GM19395 (cell line): ENCODE data around the gene SOCS7.

ENCODE experiments used
- ATAC-seq: cut with Tn5 transposase; IDR thresholded peaks from one replicate; pipeline ENCODE4 v1.9.1; 2021; ENCODE audit warnings: mild to moderate bottlenecking, moderate library complexity; ENCODE audit not compliant: unreplicated experiment

The SOCS7 gene

GRCh38 chr17:38418693-38419507, 67.3 kb downstream of the SOCS7 start:
- ATAC-seq, result no peak

- ATAC-seq, result no peak
Observed at GRCh38 chr17:38419508-38419981, 67.9 kb downstream of the SOCS7 start.

- no peak for ATAC-seq
Observed at GRCh38 chr17:38420518-38420917, 68.9 kb downstream of the SOCS7 start.

- ATAC-seq, result no peak
Observed at GRCh38 chr17:38421171-38421841, 69.7 kb downstream of the SOCS7 start.

- no peak for ATAC-seq
Observed at GRCh38 chr17:38421871-38422827, 70.5 kb downstream of the SOCS7 start.

- ATAC-seq, result no peak
Observed at GRCh38 chr17:38424297-38424972, 72.8 kb downstream of the SOCS7 start.

GRCh38 chr17:38425031-38425430, 73.4 kb downstream of the SOCS7 start:
- ATAC-seq, result no peak

GRCh38 chr17:38425744-38426143, 74.1 kb downstream of the SOCS7 start:
- no peak for ATAC-seq

GRCh38 chr17:38426441-38426840, 74.8 kb downstream of the SOCS7 start:
- no peak for ATAC-seq

GRCh38 chr17:38427160-38427949, 75.7 kb downstream of the SOCS7 start:
- ATAC-seq, result no peak

GRCh38 chr17:38428112-38428642, 76.5 kb downstream of the SOCS7 start, which contains the start of gene ARHGAP23:
Gene ARHGAP23 (plus strand): TSS chr17:38428464. CDS start chr17:38428486, 22 bp downstream.
- ATAC-seq, result no peak

GRCh38 chr17:38428643-38429371, 77.2 kb downstream of the SOCS7 start:
- no peak for ATAC-seq

- ATAC-seq, result no peak
Observed at GRCh38 chr17:38429476-38430100, 77.9 kb downstream of the SOCS7 start.

- no peak for ATAC-seq
Observed at GRCh38 chr17:38430316-38430715, 78.7 kb downstream of the SOCS7 start.

GRCh38 chr17:38430822-38431221, 79.2 kb downstream of the SOCS7 start:
- ATAC-seq, result no peak

- ATAC-seq, result no peak
Observed at GRCh38 chr17:38431346-38432145, 79.9 kb downstream of the SOCS7 start.

GRCh38 chr17:38434178-38434665, 82.6 kb downstream of the SOCS7 start:
- no peak for ATAC-seq
